SK-N-SH (cell line): Measurements from ENCODE around the gene LILRB5.
"Not testable (repeated sequence)": the region's sequence is repeated elsewhere in the genome, so short reads cannot be mapped to it uniquely, and the experiment has no call there.

Experiments used
- CHD2 ChIP-seq: fragments of 150-350 bp; IDR thresholded peaks from 2 replicates; pipeline ENCODE4 v1.6.1; 2018; ENCODE audit warnings: low read length; ENCODE audit not compliant: partially characterized antibody
- EZH2phosphoT487 ChIP-seq: fragments of 200-600 bp; sonication (generic); IDR thresholded peaks from 2 replicates; pipeline ENCODE4 v1.6.1; 2017; ENCODE audit warnings: low read depth, mixed run types, mild to moderate bottlenecking, antibody characterized with exemption, moderate library complexity, borderline replicate concordance
- FOXM1 ChIP-seq: IDR thresholded peaks from 2 replicates; pipeline ENCODE4 v1.4.0; 2012; ENCODE audit warnings: low read depth, mild to moderate bottlenecking
- GABPA ChIP-seq: IDR thresholded peaks from 2 replicates; pipeline ENCODE4 v1.4.0; 2012; ENCODE audit warnings: low read depth, mild to moderate bottlenecking
- NRF1 ChIP-seq: IDR thresholded peaks from 2 replicates; pipeline ENCODE4 v1.6.1; 2012; ENCODE audit warnings: low read depth, mild to moderate bottlenecking, low read length
- POLR2AphosphoS5 ChIP-seq: IDR thresholded peaks from 2 replicates; pipeline ENCODE4 v1.6.1; 2012; ENCODE audit warnings: low read depth, low read length
- RAD21 ChIP-seq: IDR thresholded peaks from 2 replicates; pipeline ENCODE4 v1.6.1; 2012; ENCODE audit warnings: mild to moderate bottlenecking, low read length
- TF ChIP-seq, protein P1 (sequence below): fragments of 200-600 bp; sonication (generic); IDR thresholded peaks from 2 replicates; pipeline ENCODE4 v1.6.1; 2017; ENCODE audit warnings: antibody characterized with exemption, mild to moderate bottlenecking, moderate library complexity
- TF ChIP-seq, protein P2 (sequence below): fragments of 150-350 bp; IDR thresholded peaks from 2 replicates; pipeline ENCODE4 v1.6.1; 2017; ENCODE audit warnings: antibody characterized with exemption, low read length, low read depth, borderline replicate concordance

DNA sequence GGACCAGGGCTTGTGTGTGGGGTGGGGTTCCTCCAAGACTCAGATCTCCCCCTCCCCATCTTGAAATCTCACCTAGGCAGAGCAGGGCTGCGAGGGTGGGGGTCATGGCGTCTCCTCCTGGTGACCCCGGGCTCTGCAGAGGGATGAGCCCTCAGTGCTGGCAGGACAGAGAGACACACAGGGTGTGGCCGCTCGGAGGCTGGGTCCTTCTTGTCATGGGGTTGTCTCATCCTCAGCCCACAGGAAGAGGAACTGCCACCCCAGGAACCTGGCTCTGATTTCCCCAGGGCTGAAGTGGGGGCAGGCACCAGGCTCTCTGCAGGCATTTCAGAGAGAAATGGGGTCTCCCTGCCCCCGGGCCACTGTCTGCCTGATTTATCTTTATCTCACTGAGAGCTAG lies 14.4 kb downstream of the LILRB5 start, which contains the start of gene LILRA6:
- not testable (repeated sequence) for TF ChIP-seq NRF1, FOXM1, RAD21, GABPA, EZH2phosphoT487, POLR2AphosphoS5, CHD2
- TF ChIP-seq, protein P1, sequence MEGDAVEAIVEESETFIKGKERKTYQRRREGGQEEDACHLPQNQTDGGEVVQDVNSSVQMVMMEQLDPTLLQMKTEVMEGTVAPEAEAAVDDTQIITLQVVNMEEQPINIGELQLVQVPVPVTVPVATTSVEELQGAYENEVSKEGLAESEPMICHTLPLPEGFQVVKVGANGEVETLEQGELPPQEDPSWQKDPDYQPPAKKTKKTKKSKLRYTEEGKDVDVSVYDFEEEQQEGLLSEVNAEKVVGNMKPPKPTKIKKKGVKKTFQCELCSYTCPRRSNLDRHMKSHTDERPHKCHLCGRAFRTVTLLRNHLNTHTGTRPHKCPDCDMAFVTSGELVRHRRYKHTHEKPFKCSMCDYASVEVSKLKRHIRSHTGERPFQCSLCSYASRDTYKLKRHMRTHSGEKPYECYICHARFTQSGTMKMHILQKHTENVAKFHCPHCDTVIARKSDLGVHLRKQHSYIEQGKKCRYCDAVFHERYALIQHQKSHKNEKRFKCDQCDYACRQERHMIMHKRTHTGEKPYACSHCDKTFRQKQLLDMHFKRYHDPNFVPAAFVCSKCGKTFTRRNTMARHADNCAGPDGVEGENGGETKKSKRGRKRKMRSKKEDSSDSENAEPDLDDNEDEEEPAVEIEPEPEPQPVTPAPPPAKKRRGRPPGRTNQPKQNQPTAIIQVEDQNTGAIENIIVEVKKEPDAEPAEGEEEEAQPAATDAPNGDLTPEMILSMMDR, result not testable (repeated sequence)
- TF ChIP-seq, protein P2, sequence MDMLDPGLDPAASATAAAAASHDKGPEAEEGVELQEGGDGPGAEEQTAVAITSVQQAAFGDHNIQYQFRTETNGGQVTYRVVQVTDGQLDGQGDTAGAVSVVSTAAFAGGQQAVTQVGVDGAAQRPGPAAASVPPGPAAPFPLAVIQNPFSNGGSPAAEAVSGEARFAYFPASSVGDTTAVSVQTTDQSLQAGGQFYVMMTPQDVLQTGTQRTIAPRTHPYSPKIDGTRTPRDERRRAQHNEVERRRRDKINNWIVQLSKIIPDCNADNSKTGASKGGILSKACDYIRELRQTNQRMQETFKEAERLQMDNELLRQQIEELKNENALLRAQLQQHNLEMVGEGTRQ, result not testable (repeated sequence)
